GM23248 (cell line): ENCODE measurements around the gene SMG5.

Experiments
- EZH2 ChIP-seq: fragments of 200-600 bp; sonication (generic); IDR thresholded peaks from 2 replicates; pipeline ENCODE4 v1.6.1; 2018; ENCODE audit warnings: antibody characterized with exemption, mild to moderate bottlenecking; ENCODE audit not compliant: insufficient read depth, poor library complexity, severe bottlenecking
- EZH2phosphoT487 ChIP-seq: fragments of 200-600 bp; sonication (generic); IDR thresholded peaks from 2 replicates; pipeline ENCODE4 v1.6.1; 2018; ENCODE audit warnings: antibody characterized with exemption, moderate library complexity, mild to moderate bottlenecking, low read depth; ENCODE audit not compliant: insufficient read depth

- no peak for TF ChIP-seq EZH2
- TF ChIP-seq EZH2phosphoT487, result no peak
Measured at GRCh38 chr1:156253634-156254033, 29.0 kb downstream of the SMG5 start.
